ENCODE results near the gene C2orf74. TPM values are rescaled to one million over a fixed set of nuclear protein-coding genes. Genes with fewer than 3 reads are reported as not detected.

The C2orf74 gene
- total RNA-seq (2011; cell fraction: chromatin; rRNA removed; ENCODE audit: low replicate concordance) = not detected in 2 replicates
- not detected in 2 replicates for total RNA-seq (2011; cell fraction: nucleolus; rRNA removed)
- not detected in 2 replicates for total RNA-seq (2011; cell fraction: nucleoplasm; rRNA removed)
- total RNA-seq (2014; rRNA removed) = not detected in 2 replicates
- total RNA-seq (2014; rRNA removed; fragmentation: Illumina TruSeq; extraction: Trizol) = not detected in 2 replicates
- not detected in 2 replicates for total RNA-seq (2015; rRNA removed; fragmentation: Illumina TruSeq; extraction: Trizol)
- not detected in 2 replicates for total RNA-seq (2021)
- polyA plus RNA-seq (2011; rRNA removed) = not detected in 2 replicates
- polyA plus RNA-seq (2011; cell fraction: cytosol; rRNA removed) = not detected in 2 replicates
- polyA plus RNA-seq (2011; cell fraction: nucleus; rRNA removed) = not detected in 2 replicates
- polyA plus RNA-seq (2012) = not detected in 2 replicates
- not detected in 2 replicates for polyA plus RNA-seq (2014; fragmentation: Illumina TruSeq; extraction: Trizol)
- polyA plus RNA-seq (2014; fragmentation: Nextera tagmentation; extraction: Ambion mirVana) = not detected
- polyA plus RNA-seq (2014; rRNA removed) = not detected in 2 replicates
- not detected in 2 replicates for polyA minus RNA-seq (2011; rRNA and poly(A)+ RNA removed)
- polyA minus RNA-seq (2011; cell fraction: cytosol; rRNA and poly(A)+ RNA removed) = not detected in 2 replicates
- not detected in 2 replicates for polyA minus RNA-seq (2011; cell fraction: nucleus; rRNA and poly(A)+ RNA removed)
- Bru-seq, nascent RNA = not detected
- percentile 21 among the genes with signal in this experiment for BruChase-seq, experiment 1, labeled RNA remaining after a 2-hour chase
- BruChase-seq, experiment 2, labeled RNA remaining after a 6-hour chase = percentile 36 among the genes with signal in this experiment
- long read RNA-seq, experiment 1 = 0 reads
- long read RNA-seq, experiment 2 = 0 reads
- long read RNA-seq, experiment 3 = 0 reads

- Histone ChIP-seq H3K27ac (ENCODE audit: extremely low read depth, low read depth, low read length) (no peak within 1 kb of the TSS), H3K4me2 (ENCODE audit: insufficient read depth, low read length) (no peak within 1 kb of the TSS), H3K9me3 (replicated peaks; ENCODE audit: control insufficient read depth, insufficient read depth, low read depth, low read length) (no peaks in the 10 kb centered on the region), H3K9me1 (ENCODE audit: control insufficient read depth, insufficient read depth, low read length) (no peaks in the 10 kb centered on the region), H3K27me3 (ENCODE audit: control insufficient read depth in 2 of 2, insufficient read depth in 2 of 2, low read length in 2 of 2) (no peaks in the 10 kb centered on the region), H3K79me2 (ENCODE audit: control insufficient read depth, insufficient read depth, low read length) (no peaks in the 10 kb centered on the region), H2AFZ (ENCODE audit: low read depth, low read length) (no peak within 1 kb of the TSS; the same call in 1 of the 2 replicates), H4K20me1 (replicated peaks; ENCODE audit: control insufficient read depth, insufficient read depth, low read length) (no peaks in the 10 kb centered on the region), H3K9ac (ENCODE audit: insufficient read depth in 1 of 2, low read depth in 2 of 2, low read length in 2 of 2) (no peak within 1 kb of the TSS), H3K4me3 (no peak within 1 kb of the TSS), H3K4me1 (replicated peaks in 1 of 2; ENCODE audit: control insufficient read depth in 2 of 2, insufficient read depth in 2 of 2, low read length in 2 of 2) (peaks cover 0 to 6% of the 10 kb centered on the region in 2 experiments; a peak in 3 of 5 replicates), H3K36me3 (ENCODE audit: control insufficient read depth, insufficient read depth, low read length) (no peaks in the 10 kb centered on the region)
- TF ChIP-seq ZNF77 (CRISPR knock-in tag; IDR thresholded peaks at IDR 0.05) (no peak), RERE (CRISPR knock-in tag; IDR thresholded peaks at IDR 0.05; ENCODE audit: borderline replicate concordance) (no peak)
- no TSS peak for BruUV-seq (replicated peaks)
- in situ Hi-C loops (cut with MboI) (no loop called here), intact Hi-C loops (cut with micrococcal nuclease) (no loop called here)
- CTCF ChIA-PET (ENCODE audit: low intra/inter-chr PET ratio) = no interaction called here
- POLR2A ChIA-PET = interaction anchor here (0.6 to 1.2 kb wide), 4 partner anchors 10 to 602 kb away, joined by 3 to 4 read pairs (median 3); no protein-coding TSS in a partner anchor
- FAIRE-seq (no peak), ATAC-seq (no peak), DNase-seq (ENCODE audit: extremely low read depth in 1 of 4, low spot score in 3 of 4) (no peak)
- 7% methylated on average over 5 of the region's 5 CpGs for WGBS (ENCODE audit: insufficient coverage, low coverage, missing lambda C conversion rate)
These were observed at the start of gene C2orf74 for GRCh38 chr2:61161888-61162287. Gene C2orf74, plus strand, starts transcription at chr2:61162188. Its CDS starts 327 bp downstream, at chr2:61162515.
